Tibial nerve (tissue), 4 donors: ENCODE measurements around the gene POLDIP3. TPM values are rescaled to one million over a fixed set of nuclear protein-coding genes. Genes with fewer than 3 reads are reported as not detected.

Experiments used
- small RNA-seq: library from RNA; depleted of rRNA; stranded (forward); fragments of <200 nt; gene quantifications from one replicate; pipeline ENCODE3, GENCODE V24; 2016
- total RNA-seq, 4 donors: library from RNA; depleted of rRNA; stranded (reverse); fragments of >200 nt; gene quantifications; one replicate each; pipeline ENCODE4 v1.1.0, GENCODE V29; 2016

The POLDIP3 gene
- total RNA-seq, 4 donors from 2014 or later: 47.4 to 49.2 (median 48.5) TPM

Small RNA genes within 50 kb of the gene (small RNA-seq; reads per million reads assigned to genes)
- gene RN7SKP80 (not detected), gene RNU6-513P (not detected)

Other genes starting within 250 kb of the POLDIP3 start
- gene NFAM1, start 182.5 kb downstream of the POLDIP3 start, total RNA-seq: 1 to 10 TPM; 1.8 to 2.8 (median 2.2) TPM
- gene RRP7A, start 95.1 kb downstream of the POLDIP3 start, total RNA-seq: 10 to 100 TPM; 25.7 to 37.8 (median 29.6) TPM
- 10 to 100 TPM in 2 of 4 donors, 1 to 10 TPM in 2; 3.3 to 14.2 (median 10.8) TPM for gene SERHL2, start 60.9 kb downstream of the POLDIP3 start, total RNA-seq
- 1 to 10 TPM in 1 of 4 donors, not detected in 3; 2.7 TPM for gene ATP5MGL, start 25.7 kb upstream of the POLDIP3 start, total RNA-seq
- gene CYB5R3, start 34.5 kb upstream of the POLDIP3 start, total RNA-seq: 100 to 1,000 TPM; 134 to 200 (median 176) TPM
- 100 to 1,000 TPM in 2 of 4 donors, 10 to 100 TPM in 2; 73.0 to 146 (median 99.0) TPM for gene A4GALT, start 106.0 kb upstream of the POLDIP3 start, total RNA-seq
- 10 to 100 TPM; 36.9 to 78.6 (median 52.0) TPM for gene ARFGAP3, start 242.4 kb upstream of the POLDIP3 start, total RNA-seq